DMS 273 treated with DMSO at 0.1 percent for 48 hours (cell line): ENCODE results near the gene TMEM39A.

Experiments used
- DNase-seq: peaks from one replicate; lab custom pipeline; 2025; lab: John Stamatoyannopoulos, UW

The TMEM39A gene

DNA sequence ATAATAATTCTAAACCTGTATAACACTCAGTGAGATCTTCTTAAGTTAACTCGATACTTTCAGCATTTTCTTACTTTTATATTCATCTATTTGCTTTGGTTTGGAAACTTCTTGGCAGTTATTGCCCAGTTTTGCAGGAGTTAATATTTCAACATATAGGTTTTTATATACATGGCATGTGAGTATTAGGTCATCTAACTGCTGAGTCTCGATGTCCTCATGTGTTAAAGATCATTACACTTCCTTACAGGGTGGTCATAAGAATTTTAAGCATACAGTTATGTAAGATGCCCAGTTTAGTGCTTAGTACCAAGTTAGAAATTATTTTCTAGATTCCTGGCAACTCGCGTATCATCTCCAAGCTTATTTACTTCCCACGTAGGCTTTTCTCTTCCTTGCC lies 62.9 kb downstream of the TMEM39A start:
- DNase-seq, result no peak

DNA sequence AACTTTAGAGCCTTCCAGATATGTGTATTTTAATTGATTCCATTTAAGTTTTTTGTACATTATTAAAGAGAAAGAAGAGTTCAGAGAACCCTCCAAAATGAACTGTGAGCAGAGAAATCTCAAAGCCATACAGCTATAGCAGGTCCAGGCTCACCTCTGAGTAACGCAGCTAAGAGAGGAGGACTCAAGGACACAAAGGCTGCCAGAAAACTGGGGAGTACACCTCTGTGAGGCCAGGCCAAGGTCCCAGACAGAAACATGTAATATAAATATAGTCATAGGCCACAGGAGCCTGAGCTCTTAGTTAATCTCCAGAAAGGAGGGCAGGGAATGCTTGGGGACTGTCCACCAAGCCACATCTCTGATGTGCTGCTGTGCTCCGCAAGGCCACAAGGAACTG lies 66.5 kb downstream of the TMEM39A start:
- DNase-seq, result no peak

DNA sequence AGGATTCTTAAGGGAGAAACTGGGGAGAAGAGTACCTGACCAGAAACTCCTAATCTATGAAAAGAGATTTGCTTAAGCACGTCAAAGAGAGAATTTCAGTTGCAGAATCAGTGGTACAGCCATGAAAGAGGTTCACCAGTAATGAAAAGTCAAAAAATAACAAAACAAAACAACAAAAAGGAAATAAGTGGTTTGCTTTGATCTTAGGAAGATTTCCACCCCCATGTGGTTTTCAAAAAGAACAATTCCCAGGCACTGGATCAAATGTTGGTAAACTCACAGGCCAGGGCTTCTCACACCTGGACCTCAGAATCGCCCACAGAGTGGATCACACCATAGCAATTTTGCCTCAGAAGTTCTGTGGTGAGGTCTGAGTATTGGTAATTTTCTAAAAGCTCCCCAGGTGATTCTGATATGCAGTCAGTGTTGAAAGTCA lies 67.5 kb downstream of the TMEM39A start:
- DNase-seq, result no peak

DNA sequence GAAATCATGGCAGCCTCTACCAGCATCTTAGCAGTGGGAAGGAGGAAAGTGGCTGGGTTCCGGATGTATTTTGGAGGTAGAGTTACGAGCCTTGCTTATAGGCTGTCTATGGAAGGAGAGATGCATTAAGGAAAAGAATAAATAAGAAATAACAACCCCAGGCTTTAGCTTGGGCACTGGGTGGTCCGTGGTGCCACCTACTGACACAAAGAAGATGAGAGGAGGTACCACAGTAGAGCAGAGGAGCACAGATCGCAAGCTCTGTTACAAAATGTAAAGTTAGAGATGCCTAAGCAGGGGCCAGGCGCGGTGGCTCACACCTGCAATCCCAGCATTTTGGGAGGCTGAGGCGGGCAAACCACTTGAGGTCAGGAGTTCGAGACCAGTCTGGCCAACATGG lies 74.8 kb downstream of the TMEM39A start:
- no peak for DNase-seq

DNA sequence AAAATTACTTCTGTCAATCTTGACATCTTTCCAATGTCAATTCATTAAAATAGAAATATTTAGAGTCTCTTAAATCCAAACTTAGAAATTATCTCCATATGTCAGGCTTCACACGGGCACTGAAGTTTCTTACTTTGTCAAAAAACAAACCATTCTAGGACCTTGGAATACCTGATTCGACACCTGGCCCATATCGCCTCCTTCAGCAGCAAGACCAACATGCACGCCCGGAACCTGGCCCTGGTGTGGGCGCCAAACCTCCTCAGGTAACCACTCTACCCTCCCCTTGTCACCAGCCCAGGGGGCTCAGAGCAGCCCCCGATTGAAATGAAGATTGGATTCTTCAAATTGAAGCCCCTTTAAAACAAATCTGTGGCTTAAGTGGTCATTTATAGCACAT lies 81.3 kb downstream of the TMEM39A start:
- DNase-seq, result no peak

DNA sequence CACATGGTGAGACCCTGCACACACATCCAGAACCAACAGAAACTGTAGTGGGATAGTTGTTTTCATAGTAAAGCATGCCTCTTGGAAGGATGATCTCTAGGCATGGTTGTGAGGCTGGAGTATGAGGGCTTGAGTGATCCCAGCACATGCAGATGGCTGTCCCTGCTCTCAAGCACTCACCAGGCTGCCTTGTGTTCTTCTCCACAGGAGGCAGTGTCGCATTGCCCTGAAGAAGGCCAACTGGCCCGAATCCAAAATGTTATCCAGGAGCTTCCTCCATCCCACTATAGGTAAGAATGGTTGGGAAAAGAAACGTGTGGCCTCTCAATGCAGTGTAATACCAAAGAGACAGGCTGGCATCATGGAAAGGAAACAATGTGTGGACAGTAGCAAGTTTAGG lies 82.7 kb downstream of the TMEM39A start:
- DNase-seq, result no peak
